ENCODE results near the gene FBXO34. TPM values are rescaled to one million over a fixed set of nuclear protein-coding genes. Genes with fewer than 3 reads are reported as not detected.

Gene FBXO34
- total and polyA plus RNA-seq, 9 of the 15 experiments (the other 6 are each of a cell fraction or from before 2014, with no cell fraction given), result 6.3 to 24.9 (median 16.2) TPM

DNA sequence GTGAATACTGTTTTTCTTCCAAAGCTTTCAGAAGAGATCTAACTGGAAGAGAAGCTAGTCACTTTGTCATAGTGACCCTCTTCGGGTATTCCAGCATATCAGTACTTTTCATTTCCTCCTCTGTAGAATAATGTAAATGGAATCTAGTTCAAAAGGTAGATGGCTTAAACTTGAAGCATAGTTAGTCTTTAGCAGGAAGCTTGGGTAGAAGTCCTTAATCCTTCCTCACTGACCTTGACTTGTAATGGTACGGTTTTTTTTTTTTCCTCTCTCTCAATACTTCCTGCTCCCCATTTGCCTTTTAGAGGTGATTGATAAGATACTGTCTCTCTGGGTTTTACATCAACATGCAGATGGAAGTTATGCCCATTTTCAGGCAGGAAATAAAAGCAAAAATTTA is 1.7 kb downstream of the FBXO34 start:
- intact Hi-C loops (cut with micrococcal nuclease) (loop anchor here (5.0 kb wide), 1 partner anchor 144 kb away; no protein-coding TSS in a partner anchor), in situ Hi-C loops (cut with MboI) (no loop called here)
- H2AFZ ChIP-seq (ENCODE audit: low read depth, low read length), result no peak overlapping the region
- H3K4me2 ChIP-seq (ENCODE audit: insufficient read depth, low read length), result peak overlapping the region; percentile 94
- no peaks in the 10 kb centered on the region for H3K9me1 ChIP-seq (ENCODE audit: control insufficient read depth, insufficient read depth, low read length)
- TSS peak; percentile 46 for BruUV-seq (replicated peaks)
- TF ChIP-seq, protein P1, sequence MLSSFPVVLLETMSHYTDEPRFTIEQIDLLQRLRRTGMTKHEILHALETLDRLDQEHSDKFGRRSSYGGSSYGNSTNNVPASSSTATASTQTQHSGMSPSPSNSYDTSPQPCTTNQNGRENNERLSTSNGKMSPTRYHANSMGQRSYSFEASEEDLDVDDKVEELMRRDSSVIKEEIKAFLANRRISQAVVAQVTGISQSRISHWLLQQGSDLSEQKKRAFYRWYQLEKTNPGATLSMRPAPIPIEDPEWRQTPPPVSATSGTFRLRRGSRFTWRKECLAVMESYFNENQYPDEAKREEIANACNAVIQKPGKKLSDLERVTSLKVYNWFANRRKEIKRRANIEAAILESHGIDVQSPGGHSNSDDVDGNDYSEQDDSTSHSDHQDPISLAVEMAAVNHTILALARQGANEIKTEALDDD (IDR thresholded peaks at IDR 0.05), result peak; percentile 49; the same call in 1 of the 2 replicates
- TF ChIP-seq ZNF583 (CRISPR knock-in tag; IDR thresholded peaks at IDR 0.05) (no peak), ETS2 (tag; IDR thresholded peaks at IDR 0.05; ENCODE audit: borderline replicate concordance, poor library complexity, severe bottlenecking) (no peak), ERF (CRISPR knock-in tag; IDR thresholded peaks at IDR 0.05) (no peak), MIER1 (IDR thresholded peaks at IDR 0.05; ENCODE audit: low read depth) (no peak), PTTG1 (tag; IDR thresholded peaks at IDR 0.05; ENCODE audit: low read depth) (no peak)
- H3K27me3 ChIP-seq (ENCODE audit: control insufficient read depth in 2 of 2, insufficient read depth in 2 of 2, low read length in 2 of 2), result no peaks in the 10 kb centered on the region
- H3K27ac ChIP-seq (ENCODE audit: extremely low read depth, low read depth, low read length), result peak overlapping the region; percentile 96
- H3K79me2 ChIP-seq (ENCODE audit: control insufficient read depth, insufficient read depth, low read length), result peaks cover 62% of the 10 kb centered on the region
- FAIRE-seq (no peak), DNase-seq (ENCODE audit: extremely low read depth in 1 of 4, low spot score in 3 of 4) (no peak), ATAC-seq (no peak)
- ChIA-PET CTCF (ENCODE audit: low intra/inter-chr PET ratio) (no interaction called here), POLR2A (interaction anchor here (0.6 to 2.4 kb wide), 6 partner anchors 8 to 170 kb away, joined by 3 to 8 read pairs (median 3); no protein-coding TSS in a partner anchor)
- no peaks in the 10 kb centered on the region for H3K9me3 ChIP-seq (replicated peaks; ENCODE audit: control insufficient read depth, insufficient read depth, low read depth, low read length)
- peak overlapping the region in 1 of 2 experiments; percentile 95; a peak in 3 of 4 replicates for H3K9ac ChIP-seq (ENCODE audit: insufficient read depth in 1 of 2, low read depth in 2 of 2, low read length in 2 of 2)
- peak overlapping the region; percentile 76 for H3K4me3 ChIP-seq
- peaks cover 8 to 17% of the 10 kb centered on the region in 2 experiments; a peak in 4 of 5 replicates for H3K4me1 ChIP-seq (replicated peaks in 1 of 2; ENCODE audit: control insufficient read depth in 2 of 2, insufficient read depth in 2 of 2, low read length in 2 of 2)
- 6% methylated on average over 2 of the region's 2 CpGs for WGBS (ENCODE audit: insufficient coverage, low coverage, missing lambda C conversion rate)
- no peaks in the 10 kb centered on the region for H4K20me1 ChIP-seq (replicated peaks; ENCODE audit: control insufficient read depth, insufficient read depth, low read length)
- H3K36me3 ChIP-seq (ENCODE audit: control insufficient read depth, insufficient read depth, low read length), result no peaks in the 10 kb centered on the region; the same call in 2 of the 3 replicates
